Smooth muscle cell (in vitro differentiated cells): ENCODE results near the gene CHORDC1. TPM values are rescaled to one million over a fixed set of nuclear protein-coding genes. Genes with fewer than 3 reads are reported as not detected.
A peak's percentile ranks its signal among the peaks of the same experiment; 100 is the strongest.
"Not testable (repeated sequence)": the region's sequence is repeated elsewhere in the genome, so short reads cannot be mapped to it uniquely, and the experiment has no call there.

ENCODE experiments used
- DNase-seq: peaks from one replicate; lab custom pipeline; 2025; ENCODE audit not compliant: unreplicated experiment; lab: John Stamatoyannopoulos, UW
- H2AFZ ChIP-seq: fragments of 200-600 bp; sonication (generic); 2 replicates; pipeline ENCODE4 v1.6.0; 2016; ENCODE audit warnings: antibody characterized with exemption, low read depth, mild to moderate bottlenecking
- H3F3A ChIP-seq: fragments of 200-600 bp; sonication (generic); 2 replicates; pipeline ENCODE4 v1.6.0; 2017; ENCODE audit warnings: antibody characterized with exemption, low read depth
- H3K27ac ChIP-seq: fragments of 200-600 bp; sonication (generic); 2 replicates; pipeline ENCODE4 v1.5.1; 2016; ENCODE audit warnings: low read depth, mild to moderate bottlenecking
- H3K27me3 ChIP-seq: fragments of 200-600 bp; sonication (generic); 2 replicates; pipeline ENCODE4 v1.6.1; 2016; ENCODE audit warnings: low read depth, mild to moderate bottlenecking
- H3K36me3 ChIP-seq: fragments of 200-600 bp; sonication (generic); 2 replicates; pipeline ENCODE4 v1.5.1; 2016; ENCODE audit warnings: low read depth
- H3K4me1 ChIP-seq: fragments of 200-600 bp; sonication (generic); 2 replicates; pipeline ENCODE4 v1.5.1; 2016; ENCODE audit warnings: low read depth
- H3K4me2 ChIP-seq: fragments of 200-600 bp; sonication (generic); 2 replicates; pipeline ENCODE4 v1.6.0; 2016; ENCODE audit warnings: mild to moderate bottlenecking
- H3K4me3 ChIP-seq: fragments of 200-600 bp; sonication (generic); 2 replicates; pipeline ENCODE4 v1.5.1; 2016; ENCODE audit warnings: mild to moderate bottlenecking
- H3K79me2 ChIP-seq: fragments of 200-600 bp; sonication (generic); 2 replicates; pipeline ENCODE4 v1.6.0; 2016; ENCODE audit warnings: low read depth, mild to moderate bottlenecking
- H3K9ac ChIP-seq: fragments of 200-600 bp; sonication (generic); 2 replicates; pipeline ENCODE4 v1.6.0; 2016; ENCODE audit warnings: low read depth
- H3K9me3 ChIP-seq: fragments of 200-600 bp; sonication (generic); replicated peaks from 2 replicates; pipeline ENCODE4 v1.5.1; 2016; ENCODE audit warnings: low read depth
- H4K20me1 ChIP-seq: fragments of 200-600 bp; sonication (generic); 2 replicates; pipeline ENCODE4 v1.6.0; 2016; ENCODE audit warnings: low read depth
- CTCF ChIP-seq: fragments of 200-600 bp; sonication (generic); IDR thresholded peaks from 2 replicates; pipeline ENCODE4 v1.5.1; 2017; ENCODE audit warnings: borderline replicate concordance, mild to moderate bottlenecking, antibody characterized with exemption; ENCODE audit not compliant: insufficient read depth, poor library complexity, severe bottlenecking
- WGBS: methylation state at CpG from one replicate; pipeline ENCODE4 v1.1.7; 2016; ENCODE audit warnings: low lambda C conversion rate; 5-methylcytosine and 5-hydroxymethylcytosine counted together
- polyA plus RNA-seq: library from polyadenylated mRNA; unstranded; fragments of >200 nt; fragmentation: Nextera tagmentation; extraction: Ambion mirVana; gene quantifications from 2 replicates; pipeline ENCODE4 v1.2.1, GENCODE V29; 2016
- total RNA-seq: library from RNA; depleted of rRNA; stranded (reverse); fragments of >200 nt; gene quantifications from 2 replicates; pipeline ENCODE4 v1.2.3, GENCODE V29; 2014

CHORDC1 gene
- total and polyA plus RNA-seq, 2 experiments from 2014 or later: 22.3 to 79.2 TPM

DNA sequence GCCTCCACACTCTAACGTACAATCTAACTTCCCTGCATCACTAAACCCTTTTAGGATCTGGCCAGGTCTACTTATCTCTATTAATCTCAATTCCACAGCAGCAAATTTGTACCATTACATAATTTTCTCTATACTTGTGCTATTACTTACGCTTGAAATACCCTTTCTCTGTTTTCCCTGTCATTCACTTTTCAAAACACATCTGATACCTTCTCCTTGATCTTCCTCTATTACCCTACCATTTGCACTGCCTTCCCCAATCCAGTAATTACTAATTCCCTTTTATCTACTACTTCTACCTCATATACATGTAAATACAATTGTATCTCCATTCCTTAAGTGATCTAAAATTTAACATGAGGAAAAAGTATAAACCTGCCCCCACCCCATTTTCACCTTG, 14.0 kb downstream of the CHORDC1 start:
- no peak for DNase-seq
- TF ChIP-seq CTCF: no peak
- no peak overlapping the region for H3K27ac ChIP-seq
- H3K9ac ChIP-seq: no peak overlapping the region
- peaks cover 68% of the 10 kb centered on the region for H4K20me1 ChIP-seq
- H2AFZ ChIP-seq: no peak overlapping the region
- WGBS: 90% methylated on average over 2 of the region's 2 CpGs
- peaks cover 7% of the 10 kb centered on the region for H3F3A ChIP-seq
- H3K27me3 ChIP-seq: no peaks in the 10 kb centered on the region
- no peaks in the 10 kb centered on the region for H3K4me1 ChIP-seq
- H3K79me2 ChIP-seq: peaks cover 49% of the 10 kb centered on the region
- no peak overlapping the region for H3K4me3 ChIP-seq
- peaks cover 50% of the 10 kb centered on the region for H3K36me3 ChIP-seq
- H3K9me3 ChIP-seq: no peaks in the 10 kb centered on the region
- no peak overlapping the region for H3K4me2 ChIP-seq

- not testable (repeated sequence) for H3K27ac ChIP-seq, DNase-seq, H3K9me3 ChIP-seq, H3K4me2 ChIP-seq, H3F3A ChIP-seq, H3K4me3 ChIP-seq, H2AFZ ChIP-seq, H3K27me3 ChIP-seq, H3K4me1 ChIP-seq, H3K9ac ChIP-seq
- WGBS: 94% methylated on average over 10 of the region's 10 CpGs
- Histone ChIP-seq H3K79me2 (peaks cover 40% of the 10 kb centered on the region), H3K36me3 (peaks cover 49% of the 10 kb centered on the region), H4K20me1 (peaks cover 62% of the 10 kb centered on the region)
These were observed 14.9 kb downstream of the CHORDC1 start for GRCh38 chr11:90207992-90208391.

DNA sequence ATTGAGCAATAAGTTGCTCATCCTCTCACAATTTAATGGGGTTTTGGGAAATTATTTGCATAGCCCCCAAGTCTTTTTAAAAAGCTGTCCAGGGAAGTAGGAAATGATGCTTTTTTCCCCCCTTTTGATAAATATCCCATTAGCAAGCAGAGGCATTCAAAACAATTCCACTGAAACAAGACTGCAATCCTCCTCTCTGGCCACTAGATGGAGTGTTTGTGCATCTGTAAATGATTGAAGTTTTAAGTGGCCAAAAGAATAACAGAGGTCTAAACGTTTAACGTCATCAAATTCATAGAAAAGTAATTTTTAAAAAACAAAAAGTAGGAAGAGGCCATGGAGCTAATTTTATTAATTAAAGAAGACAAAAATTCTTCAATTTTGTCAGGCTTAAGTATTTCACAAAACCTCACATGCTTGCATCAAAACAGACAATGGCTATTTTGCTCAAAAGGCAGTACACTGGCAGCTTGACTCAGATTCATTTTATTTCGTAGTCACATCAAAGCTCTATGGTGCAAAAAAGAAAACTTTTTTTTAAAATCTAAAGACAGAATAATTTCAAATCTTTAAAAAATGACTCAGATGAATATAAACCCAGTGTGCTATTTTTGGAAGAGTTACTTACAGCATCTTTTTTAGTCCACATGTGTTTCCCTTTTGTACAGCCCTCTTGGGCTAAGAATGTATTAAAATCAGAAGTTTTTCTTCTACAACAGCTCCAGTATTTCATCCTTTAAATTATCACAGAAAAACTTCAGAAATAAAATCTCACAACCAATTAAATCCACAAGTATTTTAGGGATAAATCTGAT, 17.8 kb downstream of the CHORDC1 start:
- peaks cover 11% of the 10 kb centered on the region for H3K79me2 ChIP-seq
- H3K4me3 ChIP-seq: no peak overlapping the region
- 48% methylated on average over 3 of the region's 3 CpGs for WGBS
- H3K9me3 ChIP-seq: no peaks in the 10 kb centered on the region
- no peak for DNase-seq
- TF ChIP-seq CTCF: peak; percentile 73
- peaks cover 7% of the 10 kb centered on the region for H3F3A ChIP-seq
- peaks cover 34% of the 10 kb centered on the region for H4K20me1 ChIP-seq
- H3K9ac ChIP-seq: no peak overlapping the region
- H3K4me1 ChIP-seq: no peaks in the 10 kb centered on the region
- H2AFZ ChIP-seq: no peak overlapping the region
- no peaks in the 10 kb centered on the region for H3K27me3 ChIP-seq
- peak overlapping the region; percentile 19 for H3K27ac ChIP-seq
- peaks cover 52% of the 10 kb centered on the region for H3K36me3 ChIP-seq
- H3K4me2 ChIP-seq: no peak overlapping the region

DNA sequence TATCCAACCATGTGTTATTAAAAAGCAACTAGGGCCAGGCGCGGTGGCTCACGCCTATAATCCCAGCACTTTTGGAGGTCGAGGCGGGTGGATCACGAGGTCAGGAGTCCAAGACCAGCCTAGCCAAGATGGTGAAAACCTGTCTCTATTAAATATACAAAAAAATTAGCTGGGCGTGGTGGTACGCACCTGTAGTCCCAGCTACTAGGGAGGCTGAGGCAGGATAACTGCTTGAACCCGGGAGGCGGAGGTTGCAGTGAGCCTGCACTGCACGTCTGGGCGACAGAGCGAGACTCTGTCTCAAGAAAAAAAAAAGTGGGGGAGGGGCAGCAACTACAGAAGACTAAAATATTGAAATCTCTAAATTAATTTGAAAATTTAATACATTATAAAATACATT, 18.4 kb downstream of the CHORDC1 start:
- Histone ChIP-seq H3K9me3 (no peaks in the 10 kb centered on the region), H3K27ac (no peak overlapping the region), H3F3A (peaks cover 7% of the 10 kb centered on the region), H3K27me3 (no peaks in the 10 kb centered on the region), H3K79me2 (peaks cover 7% of the 10 kb centered on the region), H3K4me3 (no peak overlapping the region), H3K4me1 (no peaks in the 10 kb centered on the region), H2AFZ (no peak overlapping the region), H4K20me1 (peaks cover 31% of the 10 kb centered on the region), H3K36me3 (peaks cover 46% of the 10 kb centered on the region), H3K4me2 (no peak overlapping the region), H3K9ac (no peak overlapping the region)
- WGBS: 95% methylated on average over 13 of the region's 13 CpGs
- TF ChIP-seq CTCF: no peak
- no peak for DNase-seq
